Activated CD4-positive, CD25-positive, alpha-beta regulatory T cell treated with anti-CD3 and anti-CD28 coated beads, Interleukin-2, amount 50 U/mL, for 24 hours (primary cell): Measurements from ENCODE around the gene AP1AR.
"Not testable (repeated sequence)": the region's sequence is repeated elsewhere in the genome, so short reads cannot be mapped to it uniquely, and the experiment has no call there.

Source experiments
- ATAC-seq, 2 donors: fragments of 150-1000 bp; cut with Tn5 transposase; one replicate each; pipeline ENCODE4 v1.10.0; 2021; ENCODE audit warnings: mild to moderate bottlenecking in 1 of 2, moderate library complexity in 1 of 2

The AP1AR gene, protein sequence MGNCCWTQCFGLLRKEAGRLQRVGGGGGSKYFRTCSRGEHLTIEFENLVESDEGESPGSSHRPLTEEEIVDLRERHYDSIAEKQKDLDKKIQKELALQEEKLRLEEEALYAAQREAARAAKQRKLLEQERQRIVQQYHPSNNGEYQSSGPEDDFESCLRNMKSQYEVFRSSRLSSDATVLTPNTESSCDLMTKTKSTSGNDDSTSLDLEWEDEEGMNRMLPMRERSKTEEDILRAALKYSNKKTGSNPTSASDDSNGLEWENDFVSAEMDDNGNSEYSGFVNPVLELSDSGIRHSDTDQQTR

GRCh38 chr4:112231779-112232713 lies at the start of gene AP1AR:
AP1AR (plus strand) TSS chr4:112231787; CDS start chr4:112232092, 305 bp downstream.
- ATAC-seq, result peak; percentile 52 to 60

DNA sequence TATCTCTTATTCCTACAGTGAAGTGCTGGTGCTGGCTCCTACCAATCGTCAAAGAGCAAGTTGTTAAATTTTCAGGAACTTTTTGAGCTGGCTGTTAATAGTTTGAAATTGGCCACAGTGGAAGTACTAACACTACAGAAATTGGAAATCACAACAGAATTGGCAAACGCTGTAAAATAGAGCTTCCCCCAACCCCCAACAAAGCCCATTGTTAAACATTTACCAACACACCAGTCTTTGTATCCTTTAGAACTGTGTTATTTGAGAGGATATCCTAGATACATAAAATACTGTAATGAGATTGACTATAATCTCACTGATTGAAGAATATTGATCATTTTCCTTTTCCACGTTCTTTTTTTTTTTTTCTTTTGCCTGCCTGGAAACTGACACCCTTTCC lies 49.0 kb upstream of the AP1AR start:
- no peak for ATAC-seq

DNA sequence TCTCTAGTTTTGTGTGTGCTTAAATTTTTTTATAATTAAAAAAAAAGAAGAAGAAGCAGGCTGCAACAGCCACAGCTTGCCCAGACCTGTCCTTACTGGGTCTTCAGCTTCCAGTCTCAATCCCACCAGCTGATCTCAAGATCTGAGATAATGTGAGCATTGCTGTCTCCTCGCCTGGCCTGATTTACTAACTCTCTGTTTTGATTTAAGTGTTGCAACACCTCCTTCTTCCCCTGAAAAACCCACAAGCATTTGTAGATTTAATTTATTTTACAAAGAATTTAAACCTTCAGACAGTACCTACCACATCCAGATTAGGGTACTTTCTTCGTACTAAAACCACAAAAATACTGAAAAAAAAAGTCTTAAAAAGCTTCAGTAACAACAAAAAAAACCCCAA lies 48.3 kb upstream of the AP1AR start:
- ATAC-seq, result no peak

DNA sequence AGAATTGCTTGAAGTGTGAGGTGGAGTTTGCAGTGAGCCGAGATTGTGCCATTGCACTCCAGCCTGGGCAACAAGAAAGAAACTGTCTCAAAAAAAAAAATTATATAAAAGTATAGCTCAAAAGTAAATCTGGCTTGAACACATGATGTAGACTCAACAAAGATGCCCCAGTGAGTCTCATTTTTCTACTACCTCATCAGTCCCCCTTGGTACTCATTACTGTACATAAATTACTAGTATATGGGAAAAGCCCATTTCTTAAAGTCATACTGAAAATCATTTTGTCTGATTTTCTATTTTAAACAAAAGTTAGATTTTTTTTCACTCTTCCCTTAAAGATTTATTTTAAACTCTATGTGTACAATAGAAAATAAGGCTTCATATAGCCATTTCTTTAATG lies 47.1 kb upstream of the AP1AR start:
- peak in 1 of 2 donors; percentile 53 for ATAC-seq

- no peak for ATAC-seq
Measured at GRCh38 chr4:112185334-112185733, 46.3 kb upstream of the AP1AR start.

DNA sequence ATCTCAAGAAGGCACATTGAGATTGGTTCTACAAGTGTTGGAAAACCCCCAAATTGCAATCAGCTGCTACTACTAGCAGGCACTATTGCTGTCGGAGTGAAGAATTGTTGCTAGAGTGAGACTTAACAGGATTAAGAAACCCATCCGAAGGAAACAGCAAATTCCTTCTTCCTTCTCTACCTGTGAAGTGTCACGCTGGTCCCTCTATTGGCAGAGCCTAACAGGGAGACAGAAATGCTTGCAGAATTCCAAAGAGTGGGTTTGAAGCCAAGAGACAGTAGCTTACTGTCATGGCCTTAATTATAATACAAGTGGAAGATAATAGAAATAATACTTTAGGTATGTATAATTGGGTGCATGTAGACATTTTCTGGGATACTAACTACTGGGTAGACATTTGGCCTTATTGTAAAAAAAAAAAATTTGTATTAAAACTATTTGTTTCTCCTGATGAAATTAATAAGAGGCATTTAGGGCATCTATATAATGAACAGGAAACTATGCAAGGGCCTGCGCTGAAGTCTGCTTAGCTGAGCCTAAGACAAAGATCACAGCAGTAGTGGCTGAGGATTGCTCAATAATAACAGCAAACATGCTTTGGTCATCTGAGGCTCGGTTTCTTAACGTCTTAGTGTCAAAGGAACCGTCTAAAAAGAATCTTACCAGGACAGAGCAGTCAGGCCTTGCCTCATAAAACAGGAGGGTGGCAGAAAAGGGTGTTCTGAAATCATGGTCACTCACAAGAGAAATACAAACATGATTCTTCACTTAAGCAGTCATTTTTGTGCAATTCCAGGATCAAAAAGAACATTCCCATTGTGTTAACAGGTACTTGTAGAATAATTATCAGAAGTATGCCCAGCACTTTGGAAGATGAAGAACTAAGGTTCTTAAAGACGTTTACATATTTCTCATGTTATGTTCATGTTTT lies 45.6 kb upstream of the AP1AR start:
- no peak for ATAC-seq

DNA sequence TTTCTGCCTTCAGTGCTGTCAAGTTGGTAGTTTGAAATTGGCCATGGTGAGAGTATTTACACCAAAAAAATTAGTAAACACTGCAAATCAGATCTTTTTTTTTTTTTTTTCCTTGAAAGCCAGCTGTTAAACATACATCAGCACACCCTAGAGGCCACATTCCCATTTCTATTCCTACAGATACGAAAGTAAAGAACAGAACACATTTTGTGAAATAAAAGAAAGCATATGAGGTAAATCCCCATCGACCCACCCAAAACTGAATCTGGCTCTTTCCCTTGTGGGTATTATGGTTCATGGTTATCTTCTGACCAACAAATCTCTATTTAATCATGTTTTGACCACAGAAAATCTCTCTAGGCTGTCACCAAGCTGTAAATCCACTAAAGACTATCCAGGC lies 41.8 kb upstream of the AP1AR start:
- no peak for ATAC-seq

DNA sequence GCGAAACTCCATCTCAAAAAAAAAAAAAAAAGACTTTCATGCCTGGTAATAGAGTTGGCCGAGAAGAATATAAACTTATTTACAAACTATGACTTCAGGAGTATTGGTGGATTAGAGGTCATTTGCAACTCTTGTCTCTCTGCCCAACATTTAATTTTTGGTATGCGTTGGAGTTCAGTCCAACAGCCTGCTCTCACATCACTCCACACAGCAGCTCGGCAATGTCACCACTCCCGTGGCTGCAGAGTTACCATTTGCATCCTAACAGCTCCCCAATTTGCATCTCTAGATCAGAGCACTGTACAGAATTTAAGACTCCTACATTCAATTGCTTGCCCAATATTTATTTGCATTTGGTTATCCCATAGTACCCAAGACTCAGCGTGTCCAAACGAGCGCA lies 40.9 kb upstream of the AP1AR start:
- no peak for ATAC-seq

GRCh38 chr4:112196461-112196860 lies 35.1 kb upstream of the AP1AR start:
- no peak for ATAC-seq

DNA sequence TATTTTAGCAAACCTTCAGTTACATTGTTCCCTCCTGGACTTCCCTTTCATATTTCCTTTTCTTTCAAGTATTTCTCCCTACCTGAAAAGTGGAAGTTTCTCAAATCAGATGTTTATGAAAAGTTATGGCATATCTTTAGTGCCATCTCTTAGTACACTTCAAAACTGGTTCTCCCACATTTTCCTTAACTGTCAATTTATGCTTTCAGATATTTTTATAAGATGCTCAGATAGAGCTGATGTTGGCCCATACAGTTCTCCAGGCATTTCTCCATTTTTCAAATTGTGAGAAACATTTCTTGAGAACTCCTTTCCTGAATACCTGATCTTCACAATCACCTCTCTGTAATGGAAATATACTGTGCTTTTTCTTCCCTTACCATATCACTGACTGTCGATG lies 32.5 kb upstream of the AP1AR start:
- ATAC-seq, result no peak

GRCh38 chr4:112201915-112202505 lies 29.6 kb upstream of the AP1AR start:
- ATAC-seq, result no peak

DNA sequence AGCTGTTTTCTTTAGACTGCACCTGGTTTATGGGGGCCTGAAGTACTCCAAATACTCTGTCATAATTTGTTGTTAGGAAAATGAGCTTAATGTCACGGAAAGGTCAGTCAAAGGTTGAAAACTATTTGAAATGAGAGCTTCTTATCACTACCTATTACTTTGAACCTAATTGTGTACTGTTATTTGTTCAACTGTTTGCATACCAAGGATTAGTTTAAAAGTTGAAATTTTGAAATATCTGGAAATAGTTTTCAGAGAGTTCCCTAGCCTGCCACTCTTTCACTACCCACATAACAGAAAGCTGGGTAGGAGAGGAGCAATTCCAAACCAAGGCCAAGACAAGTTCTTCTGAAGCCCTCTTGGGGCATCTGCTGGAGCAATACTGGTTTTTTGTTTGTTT lies 28.0 kb upstream of the AP1AR start:
- no peak for ATAC-seq

DNA sequence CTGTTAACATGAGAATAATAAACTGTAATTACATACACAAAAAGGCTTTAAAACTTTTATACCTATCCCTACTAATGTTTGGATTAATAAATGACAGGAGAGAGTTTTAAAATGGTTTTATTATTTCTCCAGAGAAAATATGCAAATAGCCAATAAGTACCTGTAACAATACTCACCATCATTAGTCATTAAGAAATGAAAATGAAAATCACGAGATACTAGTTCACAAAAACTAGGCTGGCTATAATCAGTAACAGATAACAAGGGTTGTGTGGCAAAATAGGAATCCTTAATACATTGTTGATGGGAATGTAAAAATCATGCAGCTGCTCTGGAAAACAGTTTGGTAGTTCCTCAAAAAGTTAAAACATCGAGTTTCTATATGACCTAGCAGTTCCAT lies 25.2 kb upstream of the AP1AR start:
- ATAC-seq, result no peak

GRCh38 chr4:112208137-112209095 lies 23.2 kb upstream of the AP1AR start:
- ATAC-seq, result not testable (repeated sequence)

DNA sequence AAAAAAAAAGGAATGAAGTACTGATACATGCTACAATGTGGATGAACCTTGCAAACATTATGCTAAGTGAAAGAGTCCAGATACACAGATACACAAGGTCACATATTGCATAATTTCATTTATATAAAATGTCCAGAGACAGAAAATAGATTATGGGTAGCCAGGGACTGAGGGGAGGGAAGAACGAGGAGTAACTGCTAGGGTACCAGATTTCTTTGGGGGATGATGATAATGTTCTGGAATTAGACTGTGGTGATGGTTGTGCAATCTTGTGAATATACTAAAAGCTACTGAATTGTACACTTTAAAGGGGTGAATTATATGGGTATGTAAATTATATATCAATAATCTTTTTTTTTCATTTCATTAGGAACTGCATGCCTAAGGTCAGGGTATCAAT lies 20.8 kb upstream of the AP1AR start:
- ATAC-seq, result no peak

DNA sequence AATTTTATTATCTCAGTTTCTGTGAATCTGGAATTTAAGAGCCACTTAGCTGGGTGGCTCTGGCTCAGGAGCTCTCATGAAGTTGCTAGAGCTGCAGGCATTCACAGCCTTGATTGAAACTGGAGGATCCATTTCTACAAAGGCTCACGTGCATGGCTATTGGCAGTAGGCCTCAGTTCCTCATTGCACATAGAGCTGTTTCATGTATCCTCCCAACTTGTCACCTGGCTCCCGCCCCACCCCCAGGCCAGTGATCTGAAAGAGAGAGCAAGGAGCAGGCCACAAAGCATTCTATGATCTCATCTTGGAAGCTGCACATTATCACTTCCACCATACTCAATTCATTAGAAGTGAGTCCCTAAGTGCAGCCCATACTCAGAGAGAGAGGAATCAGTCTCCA lies 18.5 kb upstream of the AP1AR start:
- no peak for ATAC-seq

DNA sequence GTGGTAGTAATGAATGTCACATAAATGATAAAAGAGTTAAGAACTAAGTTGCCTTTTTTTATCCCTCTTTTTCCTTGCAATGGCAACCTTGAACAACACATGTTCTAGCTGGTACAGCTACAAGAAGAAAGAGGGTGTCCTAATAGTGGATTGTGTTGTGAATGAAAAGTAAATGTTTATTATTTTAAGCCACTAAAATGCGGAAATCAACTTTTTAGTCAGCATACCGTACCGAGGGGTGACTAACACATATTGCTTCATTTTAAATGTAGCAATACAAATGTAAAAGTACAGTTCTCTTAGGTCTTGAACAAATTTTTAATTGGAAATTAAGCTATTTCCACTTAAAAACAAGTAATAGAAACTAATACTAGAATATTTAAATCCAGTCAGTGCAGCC lies 17.7 kb upstream of the AP1AR start:
- ATAC-seq, result no peak

GRCh38 chr4:112214390-112215264 lies 17.0 kb upstream of the AP1AR start:
- ATAC-seq, result peak in 1 of 2 donors; percentile 73

GRCh38 chr4:112219826-112220366 lies 11.7 kb upstream of the AP1AR start:
- ATAC-seq, result no peak
